ENCODE data around the gene FITM1. TPM values are rescaled to one million over a fixed set of nuclear protein-coding genes. Genes with fewer than 3 reads are reported as not detected.

The FITM1 gene
- total RNA-seq, 1 donor from 2014 or later: 0.27 TPM

GRCh38 chr14:24113801-24114531 lies 16.5 kb upstream of the FITM1 start:
- H3K4me1 Mint-ChIP-seq (ENCODE audit: low read depth): peaks cover 22% of the 10 kb centered on the region
- peak; percentile 29 for TF ChIP-seq CTCF (IDR thresholded peaks at IDR 0.05)
- peak overlapping the region; percentile 93 for H3K4me3 Mint-ChIP-seq (ENCODE audit: unreplicated experiment)
- no peaks in the 10 kb centered on the region for H3K9me3 Mint-ChIP-seq (ENCODE audit: low read depth)
- DNase-seq (ENCODE audit: low spot score): no peak
- no peaks in the 10 kb centered on the region for H3K27me3 Mint-ChIP-seq (ENCODE audit: low read depth)
- peaks cover 11% of the 10 kb centered on the region for H3K36me3 Mint-ChIP-seq (ENCODE audit: low read depth)
- peak overlapping the region; percentile 99 for H3K27ac Mint-ChIP-seq (ENCODE audit: unreplicated experiment)

GRCh38 chr14:24114532-24115421 lies 15.7 kb upstream of the FITM1 start, which contains the start of the genes DCAF11 and NRL:
TSS of gene DCAF11 (plus strand) at chr14:24114777. CDS start at chr14:24115595, 818 bp downstream.
TSS of gene NRL (minus strand) at chr14:24114949. CDS start at chr14:24082848, 32,101 bp downstream.
- no peaks in the 10 kb centered on the region for H3K27me3 Mint-ChIP-seq (ENCODE audit: low read depth)
- peak within 1 kb of the TSS; percentile 93 for H3K4me3 Mint-ChIP-seq (ENCODE audit: unreplicated experiment)
- no peak for TF ChIP-seq CTCF (IDR thresholded peaks at IDR 0.05)
- DNase-seq (ENCODE audit: low spot score): peak; percentile 99
- peaks cover 21% of the 10 kb centered on the region for H3K4me1 Mint-ChIP-seq (ENCODE audit: low read depth)
- H3K9me3 Mint-ChIP-seq (ENCODE audit: low read depth): no peaks in the 10 kb centered on the region
- H3K27ac Mint-ChIP-seq (ENCODE audit: unreplicated experiment): peak within 1 kb of the TSS; percentile 99
- H3K36me3 Mint-ChIP-seq (ENCODE audit: low read depth): peaks cover 15% of the 10 kb centered on the region

GRCh38 chr14:24115422-24116127 lies 14.9 kb upstream of the FITM1 start:
- H3K27me3 Mint-ChIP-seq (ENCODE audit: low read depth): no peaks in the 10 kb centered on the region
- H3K4me1 Mint-ChIP-seq (ENCODE audit: low read depth): peaks cover 21% of the 10 kb centered on the region
- H3K27ac Mint-ChIP-seq (ENCODE audit: unreplicated experiment): peak overlapping the region; percentile 99
- no peak for TF ChIP-seq CTCF (IDR thresholded peaks at IDR 0.05)
- DNase-seq (ENCODE audit: low spot score): no peak
- no peaks in the 10 kb centered on the region for H3K9me3 Mint-ChIP-seq (ENCODE audit: low read depth)
- peak overlapping the region; percentile 93 for H3K4me3 Mint-ChIP-seq (ENCODE audit: unreplicated experiment)
- H3K36me3 Mint-ChIP-seq (ENCODE audit: low read depth): peaks cover 15% of the 10 kb centered on the region

- Mint-ChIP-seq H3K27ac (ENCODE audit: unreplicated experiment) (no peak overlapping the region), H3K9me3 (ENCODE audit: low read depth) (no peaks in the 10 kb centered on the region), H3K36me3 (ENCODE audit: low read depth) (peaks cover 17% of the 10 kb centered on the region), H3K4me3 (ENCODE audit: unreplicated experiment) (peak overlapping the region; percentile 24), H3K4me1 (ENCODE audit: low read depth) (peaks cover 21% of the 10 kb centered on the region), H3K27me3 (ENCODE audit: low read depth) (no peaks in the 10 kb centered on the region)
- no peak for DNase-seq (ENCODE audit: low spot score)
- TF ChIP-seq CTCF (IDR thresholded peaks at IDR 0.05): no peak
Observed at GRCh38 chr14:24116128-24116814, 14.2 kb upstream of the FITM1 start.

All from chondrocyte (in vitro differentiated cells).